ENCODE data around the gene TRNP1. TPM values are rescaled to one million over a fixed set of nuclear protein-coding genes. Genes with fewer than 3 reads are reported as not detected.
"Not testable (repeated sequence)": the region's sequence is repeated elsewhere in the genome, so short reads cannot be mapped to it uniquely, and the experiment has no call there.

The TRNP1 gene
- total RNA-seq, 2 donors from 2014 or later = 10.7 to 13.2 TPM

GRCh38 chr1:26970810-26971209, 22.7 kb upstream of the TRNP1 start:
- intact Hi-C loops (cut with DNase I) = no loop called here
- DNase-seq (ENCODE audit: low spot score) = no peak

GRCh38 chr1:26971590-26971989, 21.9 kb upstream of the TRNP1 start:
- intact Hi-C loops (cut with DNase I) = no loop called here
- DNase-seq (ENCODE audit: low spot score) = no peak

- DNase-seq (ENCODE audit: low spot score) = no peak
- intact Hi-C loops (cut with DNase I) = no loop called here
Measured at GRCh38 chr1:26972390-26972789, 21.1 kb upstream of the TRNP1 start.

GRCh38 chr1:26972821-26973220, 20.7 kb upstream of the TRNP1 start:
- intact Hi-C loops (cut with DNase I) = no loop called here
- no peak for DNase-seq (ENCODE audit: low spot score)

GRCh38 chr1:26976621-26977510, 16.6 kb upstream of the TRNP1 start:
- intact Hi-C loops (cut with DNase I) = no loop called here
- DNase-seq (ENCODE audit: low spot score) = no peak

- DNase-seq (ENCODE audit: low spot score) = no peak
- intact Hi-C loops (cut with DNase I) = no loop called here
Measured at GRCh38 chr1:26978901-26979300, 14.6 kb upstream of the TRNP1 start.

- no peak for DNase-seq (ENCODE audit: low spot score)
- intact Hi-C loops (cut with DNase I) = no loop called here
Measured at GRCh38 chr1:26981146-26981846, 12.2 kb upstream of the TRNP1 start.

GRCh38 chr1:26983863-26984262, 9.6 kb upstream of the TRNP1 start:
- intact Hi-C loops (cut with DNase I) = no loop called here
- no peak for DNase-seq (ENCODE audit: low spot score)

- intact Hi-C loops (cut with DNase I) = no loop called here
Measured at GRCh38 chr1:26984291-26984690, 9.2 kb upstream of the TRNP1 start.

GRCh38 chr1:26986658-26987057, 6.8 kb upstream of the TRNP1 start:
- intact Hi-C loops (cut with DNase I) = no loop called here
- no peak for DNase-seq (ENCODE audit: low spot score)

More at GRCh38 chr1:26984291-26984690, 9.2 kb upstream of the TRNP1 start:
- DNase-seq (ENCODE audit: low spot score) = no peak

- intact Hi-C loops (cut with DNase I); DNase-seq (ENCODE audit: low spot score): not testable (repeated sequence)
Measured at GRCh38 chr1:26989403-26990109, 3.9 kb upstream of the TRNP1 start.

GRCh38 chr1:26991310-26992116, 2.0 kb upstream of the TRNP1 start:
- intact Hi-C loops (cut with DNase I) = no loop called here
- DNase-seq (ENCODE audit: low spot score) = no peak

- DNase-seq (ENCODE audit: low spot score) = no peak
- intact Hi-C loops (cut with DNase I) = loop anchor here in 1 of 2 donors (2.0 kb wide), 1 partner anchor 105 kb away; no protein-coding TSS in a partner anchor
Measured at GRCh38 chr1:26994020-26994786, 711 bp downstream of the TRNP1 start.

- intact Hi-C loops (cut with DNase I) = loop anchor here (2.0 to 5.0 kb wide), 3 partner anchors 47 to 104 kb away; no protein-coding TSS in a partner anchor
Measured at GRCh38 chr1:26994787-26995517, 1.5 kb downstream of the TRNP1 start.

GRCh38 chr1:26996024-26996423, 2.5 kb downstream of the TRNP1 start:
- intact Hi-C loops (cut with DNase I) = loop anchor here in 1 of 2 donors (5.0 kb wide), 2 partner anchors 46 to 101 kb away; no protein-coding TSS in a partner anchor
- no peak for DNase-seq (ENCODE audit: low spot score)

More at GRCh38 chr1:26994787-26995517, 1.5 kb downstream of the TRNP1 start:
- no peak for DNase-seq (ENCODE audit: low spot score)

- intact Hi-C loops (cut with DNase I) = loop anchor here in 1 of 2 donors (5.0 kb wide), 2 partner anchors 46 to 101 kb away; no protein-coding TSS in a partner anchor
- no peak for DNase-seq (ENCODE audit: low spot score)
Measured at GRCh38 chr1:26996665-26997064, 3.2 kb downstream of the TRNP1 start.

Data from posterior vena cava (tissue), 2 donors.